GM21786 (cell line): ENCODE measurements around the gene MYO1F.
"Not testable (repeated sequence)": the region's sequence is repeated elsewhere in the genome, so short reads cannot be mapped to it uniquely, and the experiment has no call there.

Experiments
- ATAC-seq: cut with Tn5 transposase; IDR thresholded peaks from one replicate; pipeline ENCODE4 v1.9.1; 2021; ENCODE audit not compliant: unreplicated experiment

Gene MYO1F

DNA sequence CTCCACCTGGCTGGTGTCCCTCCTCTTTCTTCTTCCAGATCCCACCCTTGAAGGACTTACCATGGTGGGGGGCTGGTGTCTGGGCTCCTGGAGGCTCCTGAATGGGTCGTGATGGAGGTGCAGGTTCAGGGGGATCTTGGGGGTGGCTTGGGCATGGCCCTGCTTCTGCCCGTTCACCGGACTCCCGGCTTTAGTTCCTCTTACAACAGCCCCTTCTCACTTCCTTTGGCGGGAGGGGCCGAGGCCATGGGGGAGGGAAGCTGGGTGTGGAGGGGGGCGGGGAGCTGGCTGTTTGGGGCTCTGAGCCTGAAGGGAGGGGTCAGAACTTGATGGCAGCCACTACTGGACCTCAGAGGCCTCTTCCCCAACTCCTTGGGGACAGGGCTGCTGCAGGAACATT is at the start of gene MYO1F:
TSS of gene MYO1F (minus strand) at position 196 of the 400 bp plus-strand sequence. CDS start at position 63, 133 bp downstream.
- no peak for ATAC-seq

DNA sequence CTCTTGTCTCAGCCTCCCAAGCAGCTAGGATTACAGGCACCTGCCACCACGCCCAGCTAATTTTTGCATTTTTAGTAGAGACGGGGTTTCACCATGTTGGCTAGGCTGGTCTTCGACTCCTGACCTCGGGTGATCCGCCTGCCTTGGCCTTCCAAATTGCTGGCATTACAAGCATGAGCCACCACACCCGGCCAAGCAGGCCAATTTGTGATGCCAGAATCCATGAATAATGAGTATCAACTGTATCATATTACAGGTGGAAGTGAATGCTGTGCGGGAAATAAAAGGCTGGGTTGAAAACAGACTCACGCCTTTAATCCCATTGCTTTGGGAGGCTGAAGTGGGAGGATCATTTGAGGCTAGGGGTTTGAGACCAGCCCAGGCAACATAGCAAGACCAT is 49.6 kb upstream of the MYO1F start:
- no peak for ATAC-seq

DNA sequence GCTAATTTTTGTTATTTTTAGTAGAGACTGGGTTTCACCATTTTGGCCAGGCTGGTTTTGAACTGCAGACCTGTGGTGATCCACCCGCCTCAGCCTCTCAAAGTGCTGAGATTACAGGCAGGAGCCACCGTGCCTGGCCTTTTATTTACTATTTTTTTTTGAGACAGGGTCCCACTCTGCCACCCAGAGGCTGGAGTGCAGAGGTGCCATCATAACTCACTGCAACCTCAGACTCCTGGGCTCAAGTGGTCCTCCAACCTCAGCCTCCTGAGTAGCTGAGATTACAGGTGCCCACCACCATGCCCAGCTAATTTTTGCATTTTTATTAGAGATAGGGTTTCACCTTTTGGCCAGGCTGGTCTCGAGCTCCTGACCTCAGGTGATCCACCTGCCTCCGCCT is 45.6 kb upstream of the MYO1F start:
- not testable (repeated sequence) for ATAC-seq

DNA sequence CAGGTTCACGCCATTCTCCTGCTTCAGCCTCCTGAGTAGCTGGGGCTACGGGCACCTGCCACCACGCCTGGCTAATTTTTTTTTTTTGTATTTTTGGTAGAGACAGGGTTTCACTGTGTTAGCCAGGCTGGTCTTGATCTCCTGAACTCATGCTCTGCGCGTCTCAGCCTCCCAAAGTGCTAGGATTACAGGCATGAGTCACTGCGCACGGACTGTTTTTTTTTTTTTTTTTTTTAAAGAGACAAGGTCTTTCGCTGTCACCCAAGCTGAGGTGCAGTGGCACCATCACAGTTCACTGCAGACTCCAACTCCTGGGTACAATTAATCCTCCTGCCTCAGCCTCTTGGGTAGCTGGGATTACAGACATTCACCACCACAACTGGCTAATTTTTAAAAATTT is 41.5 kb upstream of the MYO1F start:
- ATAC-seq, result no peak

DNA sequence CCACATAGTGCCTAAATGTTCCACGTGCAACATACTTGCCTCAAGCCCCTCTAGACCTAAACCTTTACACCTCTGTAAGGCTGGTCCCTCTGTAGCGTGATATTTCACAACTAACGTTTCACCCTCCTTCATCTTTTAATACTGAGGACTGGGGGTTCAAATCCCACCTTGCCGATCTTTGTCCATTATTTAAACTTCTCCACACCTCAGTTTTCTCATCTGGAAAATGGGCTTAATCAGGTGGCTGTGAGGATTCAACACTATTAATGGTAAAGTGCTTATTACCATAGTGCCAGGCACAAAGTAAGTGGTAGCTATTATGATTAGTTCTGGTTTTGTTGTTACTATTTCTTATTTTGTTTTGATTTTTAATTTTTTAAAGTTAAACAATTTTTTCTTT is 40.7 kb upstream of the MYO1F start:
- ATAC-seq, result no peak

DNA sequence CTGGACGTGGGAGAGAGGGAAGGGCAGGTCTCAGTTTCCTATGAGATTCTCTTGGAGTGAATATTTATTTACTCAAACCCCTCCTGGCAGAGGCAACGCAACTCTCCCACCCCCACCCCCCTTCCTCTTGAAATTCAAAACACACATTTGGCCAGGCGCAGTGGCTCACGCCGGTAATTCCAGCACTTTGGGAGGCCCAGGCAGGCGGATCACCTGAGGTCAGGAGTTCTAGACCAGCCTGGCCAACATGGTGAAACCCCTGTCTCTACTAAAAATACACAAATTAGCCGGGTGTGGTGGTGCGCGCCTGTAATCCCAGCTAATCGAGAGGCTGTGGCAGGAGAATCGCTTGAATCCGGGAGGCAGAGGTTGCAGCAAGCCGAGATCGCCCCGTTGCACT is 40.1 kb upstream of the MYO1F start:
- not testable (repeated sequence) for ATAC-seq

DNA sequence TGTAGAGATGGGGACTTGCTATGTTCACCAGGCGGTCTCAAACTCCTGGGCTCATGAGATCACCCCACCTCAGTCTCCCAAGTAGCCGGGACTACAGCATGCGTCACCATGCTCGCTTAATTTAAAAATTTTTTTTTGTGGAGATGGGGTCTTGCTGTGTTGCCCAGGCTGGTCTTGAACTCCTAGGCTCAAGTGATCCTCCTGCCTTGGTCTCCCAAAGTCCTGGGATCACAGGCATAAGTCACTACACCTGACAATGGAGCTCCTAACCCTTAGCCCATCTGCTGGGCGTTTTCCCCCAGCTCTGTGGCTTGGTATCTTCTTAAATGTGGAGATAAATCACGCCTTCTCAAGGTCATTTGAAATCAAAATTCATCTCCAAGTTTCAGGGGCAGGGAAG is 39.6 kb upstream of the MYO1F start:
- ATAC-seq, result no peak

DNA sequence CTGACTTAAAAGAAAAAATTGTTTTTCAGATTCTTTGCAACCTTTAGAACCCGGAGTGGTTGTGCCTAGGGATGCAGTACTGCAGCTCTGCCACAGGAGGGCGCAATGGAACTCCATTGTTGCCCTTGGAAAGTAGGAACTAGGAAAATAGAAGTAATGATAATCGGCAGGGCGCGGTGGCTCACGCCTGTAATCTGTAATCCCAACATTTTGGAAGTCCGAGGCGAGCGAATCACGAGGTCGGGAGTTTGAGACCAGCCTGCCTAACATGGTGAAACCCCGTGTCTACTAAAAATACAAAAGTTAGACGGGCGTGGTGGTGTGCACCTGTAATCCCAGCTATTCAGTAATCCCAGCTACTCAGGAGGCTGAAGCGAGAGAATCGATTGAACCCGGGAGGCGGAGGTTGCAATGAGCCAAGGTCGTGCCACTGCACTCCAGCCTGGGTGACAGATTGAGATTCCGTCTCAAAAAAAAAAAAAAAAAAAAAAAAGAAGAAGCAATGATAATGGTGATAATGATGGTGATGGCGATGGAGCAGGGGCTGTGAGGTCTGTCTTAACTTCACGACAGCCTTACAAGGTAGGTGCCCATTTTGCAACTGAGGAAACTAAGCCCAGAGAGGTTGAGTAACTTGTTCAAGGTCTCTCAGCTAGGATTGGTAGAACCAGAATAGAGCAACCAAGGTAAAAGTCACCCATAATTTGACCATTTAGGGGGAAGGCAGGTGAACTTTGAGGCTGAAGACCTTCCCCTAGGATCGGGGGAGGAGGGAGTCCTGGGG is 38.8 kb upstream of the MYO1F start:
- ATAC-seq, result no peak

DNA sequence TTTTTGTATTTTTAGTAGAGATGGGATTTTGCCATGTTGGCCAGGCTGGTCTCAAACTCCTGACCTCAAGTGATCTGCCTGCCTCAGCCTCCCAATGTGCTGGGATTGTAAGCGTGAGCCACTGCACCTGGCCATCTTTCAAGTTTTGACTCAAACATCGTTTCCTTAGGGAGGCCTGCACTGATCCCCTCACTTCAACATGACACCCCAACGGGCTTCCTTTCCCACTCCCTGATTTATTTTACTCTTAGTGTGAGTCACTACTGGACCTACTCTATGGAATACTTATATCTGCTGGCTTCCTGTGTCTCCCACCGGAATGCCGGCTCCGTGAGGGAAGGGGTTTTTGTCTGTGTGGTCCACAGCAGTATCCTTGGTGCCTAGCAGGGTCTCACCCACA is 37.8 kb upstream of the MYO1F start:
- no peak for ATAC-seq

DNA sequence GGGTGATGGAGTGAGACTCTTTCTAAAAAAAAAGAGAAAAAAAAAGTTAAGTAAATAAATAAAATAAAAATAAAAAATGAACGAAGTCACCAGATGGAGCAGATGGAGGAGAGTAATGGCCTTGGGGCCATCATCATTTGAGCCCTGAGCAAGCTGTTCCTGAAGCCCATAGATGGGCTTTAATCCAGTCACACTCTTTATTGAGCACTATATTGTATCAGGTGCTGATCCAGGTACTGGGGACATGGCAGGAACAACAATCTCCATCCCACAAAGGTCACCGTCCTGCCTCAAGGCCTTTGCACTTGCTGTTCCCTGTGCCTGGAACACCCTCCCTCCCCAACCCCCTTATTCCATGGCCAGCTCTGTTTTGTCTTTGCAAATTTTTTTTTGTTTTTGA is 37.2 kb upstream of the MYO1F start:
- no peak for ATAC-seq

DNA sequence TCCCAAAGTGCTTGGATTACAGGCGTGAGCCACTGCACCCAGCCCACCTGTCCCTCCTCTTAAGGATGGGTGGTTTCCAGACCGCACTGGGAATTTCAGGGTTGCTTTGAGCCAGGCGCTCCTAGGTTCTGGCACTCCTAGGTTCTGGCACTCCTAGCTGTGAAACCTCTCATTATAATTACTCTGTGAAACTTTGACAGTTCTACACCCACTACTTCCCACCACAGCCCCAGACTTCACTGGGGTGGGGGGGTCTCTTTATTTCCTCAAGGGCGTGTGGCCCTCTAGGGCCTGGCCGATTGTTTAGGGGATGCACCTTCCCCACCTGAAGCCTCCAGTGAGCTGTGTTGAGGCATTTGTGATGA is 35.5 kb upstream of the MYO1F start:
- no peak for ATAC-seq

DNA sequence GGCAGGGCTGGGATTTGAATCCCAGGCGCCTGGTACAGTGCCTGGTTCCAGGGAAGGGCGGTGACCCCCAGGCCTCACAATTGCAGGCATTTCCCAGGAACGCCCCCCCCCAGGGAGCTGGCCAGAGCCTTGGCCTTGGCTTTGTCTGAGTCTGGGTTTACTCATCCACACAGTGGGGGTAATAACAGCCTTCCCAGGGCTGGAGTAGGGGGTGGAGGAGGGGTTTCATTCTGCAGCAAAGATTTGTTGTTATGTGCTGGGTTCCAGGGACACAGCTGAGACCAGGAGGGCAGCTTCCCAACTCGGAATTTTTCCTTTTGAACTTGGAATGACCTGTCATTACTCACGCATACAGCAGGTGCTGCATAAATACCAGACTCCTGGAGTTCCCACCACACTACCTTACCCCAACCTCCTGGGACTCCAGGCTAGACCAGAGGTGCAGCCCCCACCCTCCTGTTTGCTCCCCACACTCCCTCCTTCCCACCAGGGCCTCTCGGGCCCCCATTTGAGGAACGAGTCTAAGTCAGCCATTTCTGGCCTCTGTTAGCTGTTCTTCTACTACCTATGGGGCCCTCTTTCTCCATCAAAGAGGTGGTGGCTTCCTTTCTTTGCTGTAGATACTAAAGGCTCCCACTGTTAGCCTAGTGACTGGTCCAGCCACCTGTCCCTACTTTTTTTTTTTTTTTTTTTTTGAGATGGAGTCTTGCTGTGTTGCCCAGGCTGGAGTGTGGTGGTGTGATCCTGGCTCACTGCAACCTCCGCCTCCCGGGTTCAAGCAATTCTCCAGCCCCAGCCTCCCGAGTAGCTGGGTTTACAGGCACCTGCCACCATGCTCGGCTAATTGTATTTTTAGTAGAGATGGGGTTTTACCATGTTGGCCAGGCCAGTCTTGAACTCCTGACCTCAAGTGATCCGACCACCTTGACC is 34.9 kb upstream of the MYO1F start:
- no peak for ATAC-seq

DNA sequence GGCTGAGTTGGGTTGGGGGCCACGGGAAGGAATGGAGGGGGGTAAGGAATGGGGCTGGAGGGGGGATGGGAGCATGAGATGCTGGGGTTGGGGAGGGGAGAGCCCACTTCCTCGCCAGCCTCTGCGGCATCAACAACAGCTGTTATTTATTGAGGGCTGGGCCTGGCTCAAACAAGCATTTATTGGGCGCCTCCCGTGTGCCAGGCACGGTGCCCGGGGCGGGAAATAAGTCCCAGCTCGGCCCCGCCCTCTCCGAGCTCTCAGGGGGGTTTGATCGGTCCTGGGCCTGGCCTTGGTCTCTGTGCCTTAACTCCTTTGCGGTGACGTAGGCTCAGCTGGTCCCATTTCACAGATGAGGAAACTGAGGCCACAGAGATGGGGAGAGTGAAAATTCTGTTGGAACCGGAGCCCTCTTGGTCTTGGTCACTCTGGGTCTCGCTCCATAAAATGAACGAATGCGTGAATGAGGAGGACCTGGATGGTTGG is 34.2 kb upstream of the MYO1F start:
- ATAC-seq, result no peak

DNA sequence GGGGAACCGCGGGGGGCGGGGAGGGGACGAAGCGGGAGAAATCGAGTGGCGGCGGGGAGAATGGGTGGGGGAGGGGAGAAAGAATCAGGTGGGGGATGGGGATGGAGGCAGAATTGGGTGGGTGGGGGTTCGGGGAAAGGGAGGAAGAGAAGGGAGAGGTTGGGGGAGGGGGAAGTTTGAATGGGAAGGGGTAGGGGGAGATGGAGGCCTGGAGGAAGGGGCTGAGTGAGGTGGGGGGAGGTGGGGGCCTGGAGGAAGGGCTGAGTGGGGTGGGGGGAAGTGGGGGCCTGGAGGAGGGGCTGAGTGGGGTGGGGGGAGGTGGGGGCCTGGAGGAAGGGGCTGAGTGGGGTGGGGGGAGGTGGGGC is 33.7 kb upstream of the MYO1F start:
- ATAC-seq, result no peak

DNA sequence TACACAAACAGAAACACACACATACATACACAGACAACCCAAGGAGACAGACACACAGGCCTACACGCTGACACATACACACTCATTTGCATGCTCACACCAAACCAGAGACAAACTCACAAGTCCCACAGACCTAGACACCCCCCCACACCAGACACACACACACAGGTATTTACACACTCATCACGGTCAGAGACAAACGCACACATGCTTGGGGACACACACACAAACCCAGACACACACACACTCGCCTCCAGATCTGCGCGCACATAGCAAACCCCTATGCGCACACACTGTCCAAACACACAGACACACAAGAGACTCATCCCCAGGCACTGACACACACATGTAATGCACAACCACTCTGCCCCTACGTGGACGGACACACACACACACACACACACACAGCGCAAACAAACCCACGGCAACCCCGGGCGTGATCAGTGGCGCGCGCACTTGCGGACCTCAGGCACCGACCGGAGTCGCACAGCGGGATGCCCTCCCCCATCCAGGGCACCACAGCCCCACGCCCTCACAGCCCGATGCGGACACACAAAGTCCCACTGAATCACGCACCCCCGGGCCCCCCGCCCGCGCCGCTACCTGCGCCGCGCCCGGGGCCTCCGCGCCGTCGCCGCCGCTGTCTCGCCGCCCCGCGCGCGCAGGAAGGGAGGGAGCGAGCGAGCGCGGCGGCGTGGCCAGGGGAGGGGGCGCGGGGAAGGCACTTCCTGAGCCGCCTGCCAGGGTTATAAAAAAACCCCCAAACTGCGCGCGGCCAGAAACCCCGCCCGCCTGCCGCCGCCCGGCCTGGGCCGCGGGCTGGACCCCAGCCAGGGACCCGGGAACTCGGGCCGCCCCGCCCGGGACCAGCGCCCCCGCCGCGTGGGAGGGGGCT is 33.0 kb upstream of the MYO1F start, which contains the start of gene ADAMTS10:
TSS of gene ADAMTS10 (minus strand) at position 675 of the 895 bp plus-strand sequence. CDS start 5,005 bp downstream, outside the sequence.
- no peak for ATAC-seq

DNA sequence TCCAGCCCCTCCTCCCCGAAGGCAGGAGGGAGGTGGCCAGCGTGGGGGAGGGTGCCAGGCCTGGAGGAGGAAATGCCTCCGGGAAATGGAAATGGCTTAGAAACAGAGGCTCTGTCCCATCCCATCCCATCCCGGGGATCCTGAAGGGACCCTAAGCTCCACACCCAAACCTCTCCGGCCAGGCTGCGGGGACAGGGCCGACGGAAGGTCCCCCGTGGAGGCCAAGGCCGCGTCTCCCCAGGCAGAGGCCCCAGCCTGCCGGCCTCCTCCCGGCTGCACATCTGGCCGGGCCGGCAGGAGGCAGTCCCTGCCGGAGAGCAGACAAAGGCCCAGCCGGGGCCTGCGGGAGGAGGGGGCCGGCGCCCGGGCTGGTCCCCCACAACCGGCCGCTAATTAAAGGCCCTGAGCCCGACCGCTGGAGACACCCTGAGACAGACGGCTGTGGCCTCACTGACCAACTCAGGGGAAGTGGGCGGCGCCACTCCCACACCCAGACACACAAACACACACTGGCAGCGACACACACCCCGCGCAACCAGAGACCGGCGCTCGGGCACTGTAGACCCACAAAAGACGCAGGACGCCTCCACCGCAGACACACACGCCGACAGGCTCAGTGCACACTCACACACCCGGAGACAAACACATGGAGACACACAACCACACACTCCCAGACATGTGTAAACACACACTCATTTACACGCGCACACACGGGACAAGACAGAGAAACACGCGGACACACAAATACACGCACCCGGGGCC is 32.2 kb upstream of the MYO1F start:
- no peak for ATAC-seq

DNA sequence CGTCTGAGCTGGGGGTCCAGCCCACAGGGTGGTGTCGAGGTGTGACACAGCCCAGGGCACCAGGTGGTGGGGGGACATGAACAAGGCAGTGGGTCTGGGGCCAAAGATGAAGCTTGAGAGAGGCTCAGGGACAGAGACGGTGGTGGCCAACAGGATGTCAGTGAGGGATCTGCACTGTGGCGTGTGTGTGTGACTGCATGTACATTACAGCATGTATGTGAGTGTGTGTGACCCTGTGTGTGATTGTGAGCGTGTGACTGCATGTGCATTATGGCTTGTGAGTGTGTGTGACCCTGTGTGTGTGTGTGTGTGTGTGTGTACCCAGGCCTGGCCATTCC is 31.7 kb upstream of the MYO1F start:
- ATAC-seq, result no peak

DNA sequence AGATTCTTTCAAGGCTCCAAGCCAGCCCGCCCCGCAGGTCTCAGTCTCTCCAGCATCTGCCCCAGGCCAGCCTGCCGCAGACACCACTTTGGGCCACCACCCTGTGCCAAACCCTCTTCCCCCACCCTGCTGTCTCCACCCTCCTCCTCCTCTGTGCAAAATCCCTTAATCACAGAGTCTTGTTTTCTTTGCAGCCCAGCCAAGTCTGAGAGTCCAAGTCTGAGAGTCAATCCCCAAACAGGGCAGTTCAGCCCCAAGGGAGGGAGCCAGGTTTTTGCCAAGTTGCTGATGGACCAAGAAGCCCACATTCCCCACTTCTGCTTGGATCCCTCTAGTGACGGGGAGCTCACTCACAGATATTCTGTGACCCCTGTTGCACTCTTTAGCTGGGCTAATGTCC is 30.1 kb upstream of the MYO1F start:
- no peak for ATAC-seq

DNA sequence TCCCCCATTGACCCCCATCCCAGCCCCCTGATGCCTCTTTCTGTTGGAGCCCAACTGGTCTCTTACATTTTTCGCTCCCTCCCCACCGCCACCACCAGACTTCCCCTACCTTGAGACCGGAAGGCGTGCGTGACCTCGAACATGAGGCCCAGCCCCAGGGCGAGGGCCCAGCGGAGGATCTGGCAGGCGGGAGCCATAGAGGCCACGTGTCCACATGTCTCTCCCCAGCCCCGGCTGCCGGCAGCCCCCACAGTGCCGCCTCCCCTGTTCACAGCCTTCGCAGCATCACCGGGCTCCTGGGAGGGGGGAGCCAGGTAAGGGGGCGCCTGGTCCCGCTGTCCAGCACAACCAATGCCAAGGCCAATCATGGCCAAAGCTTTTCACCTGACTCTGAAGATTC is 28.3 kb upstream of the MYO1F start:
- no peak for ATAC-seq

DNA sequence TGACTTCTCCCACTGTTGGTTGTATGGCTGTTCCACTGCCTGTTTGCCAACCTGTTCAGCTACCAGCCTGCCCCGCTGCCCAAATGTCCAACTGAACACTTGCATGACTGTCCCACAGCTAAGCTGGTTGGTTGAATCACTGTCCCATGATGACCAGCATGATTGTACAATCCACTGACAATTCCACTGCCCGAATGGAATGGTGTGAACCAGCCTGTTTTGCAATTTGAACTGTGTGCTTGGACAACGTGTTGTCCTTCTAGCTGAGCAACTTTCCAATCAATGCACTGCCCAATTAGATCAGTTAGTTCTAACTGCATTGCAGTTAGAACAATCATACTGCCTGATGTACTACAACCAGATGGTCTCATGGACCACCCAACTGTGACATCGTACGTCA is 24.6 kb upstream of the MYO1F start:
- no peak for ATAC-seq
